DMS53 (cell line): ENCODE results near the gene SOX6.
"Not testable (repeated sequence)": the region's sequence is repeated elsewhere in the genome, so short reads cannot be mapped to it uniquely, and the experiment has no call there.

Experiments used
- DNase-seq: peaks from one replicate; lab custom pipeline; 2025; lab: John Stamatoyannopoulos, UW

Gene SOX6

GRCh38 chr11:16149476-16149875 lies 206.9 kb downstream of the SOX6 start:
- DNase-seq, result no peak

- no peak for DNase-seq
Measured at GRCh38 chr11:16148301-16148931, 207.9 kb downstream of the SOX6 start.

GRCh38 chr11:16146980-16147379 lies 209.4 kb downstream of the SOX6 start:
- not testable (repeated sequence) for DNase-seq

GRCh38 chr11:16141614-16142013 lies 214.7 kb downstream of the SOX6 start:
- DNase-seq, result not testable (repeated sequence)

- not testable (repeated sequence) for DNase-seq
Measured at GRCh38 chr11:16141162-16141561, 215.2 kb downstream of the SOX6 start.

- DNase-seq, result no peak
Measured at GRCh38 chr11:16136792-16137390, 219.5 kb downstream of the SOX6 start.

- DNase-seq, result no peak
Measured at GRCh38 chr11:16133867-16134266, 222.5 kb downstream of the SOX6 start.

GRCh38 chr11:16127732-16128131 lies 228.6 kb downstream of the SOX6 start:
- no peak for DNase-seq

GRCh38 chr11:16126362-16126761 lies 230.0 kb downstream of the SOX6 start:
- DNase-seq, result peak; percentile 72

- no peak for DNase-seq
Measured at GRCh38 chr11:16125796-16126195, 230.6 kb downstream of the SOX6 start.

GRCh38 chr11:16124390-16124789 lies 232.0 kb downstream of the SOX6 start:
- no peak for DNase-seq

GRCh38 chr11:16121853-16122252 lies 234.5 kb downstream of the SOX6 start:
- DNase-seq, result no peak

- no peak for DNase-seq
Measured at GRCh38 chr11:16120008-16120407, 236.3 kb downstream of the SOX6 start.

GRCh38 chr11:16117989-16118756 lies 238.2 kb downstream of the SOX6 start:
- DNase-seq, result no peak

- no peak for DNase-seq
Measured at GRCh38 chr11:16114978-16115871, 241.1 kb downstream of the SOX6 start.

- no peak for DNase-seq
Measured at GRCh38 chr11:16114431-16114830, 241.9 kb downstream of the SOX6 start.

GRCh38 chr11:16111690-16112089 lies 244.7 kb downstream of the SOX6 start:
- DNase-seq, result no peak

- no peak for DNase-seq
Measured at GRCh38 chr11:16110886-16111285, 245.5 kb downstream of the SOX6 start.

GRCh38 chr11:16099343-16099900 lies 256.9 kb downstream of the SOX6 start:
- DNase-seq, result no peak

- peak; percentile 46 for DNase-seq
Measured at GRCh38 chr11:16098526-16099205, 257.7 kb downstream of the SOX6 start.

- DNase-seq, result peak; percentile 96
Measured at GRCh38 chr11:16097543-16097942, 258.8 kb downstream of the SOX6 start.
